ENCODE measurements around the gene MAGI2. TPM values are rescaled to one million over a fixed set of nuclear protein-coding genes. Genes with fewer than 3 reads are reported as not detected.

Gene MAGI2
- total RNA-seq, 1 experiment from 2014 or later, result 0.22 TPM

DNA sequence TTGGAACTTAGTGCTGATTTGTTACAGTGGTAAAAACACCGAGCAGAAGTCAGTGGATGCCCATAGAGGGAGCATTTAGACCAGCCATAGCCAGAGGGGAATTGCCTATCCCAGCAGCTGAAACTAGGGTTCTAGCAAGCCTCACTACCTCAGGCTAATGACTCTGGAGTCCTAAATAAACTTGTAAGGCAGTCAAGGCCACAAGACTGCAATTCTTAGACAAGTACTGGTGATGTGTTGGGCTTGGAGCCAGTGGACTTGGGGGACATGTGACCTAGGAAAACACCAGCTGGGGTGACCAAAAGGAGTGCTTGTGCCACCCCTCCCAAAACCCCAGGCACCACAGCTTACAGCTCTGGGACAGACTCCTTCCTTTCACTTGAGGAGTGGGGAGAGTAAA is 209.0 kb downstream of the MAGI2 start:
- no peak overlapping the region for H2AFZ ChIP-seq (ENCODE audit: low read depth, low read length, poor library complexity, severe bottlenecking)
- RAD21 ChIA-PET (ENCODE audit: low non-redundant PET in 1 of 2, low total read pairs in 2 of 2, uncharacterized antibody in 2 of 2, unreplicated experiment in 2 of 2), result no interaction called here
- H3K4me1 ChIP-seq (ENCODE audit: control insufficient read depth in 1 of 2, insufficient read depth in 2 of 2, low read length in 2 of 2), result no peaks in the 10 kb centered on the region
- H3K27me3 ChIP-seq (ENCODE audit: insufficient read depth, low read length), result no peaks in the 10 kb centered on the region
- CTCF ChIA-PET, result no interaction called here
- H3K27ac ChIP-seq (ENCODE audit: low read depth, low read length), result no peak overlapping the region
- no peak overlapping the region for H3K4me3 ChIP-seq (replicated peaks in 1 of 2; ENCODE audit: low read depth in 1 of 2, low read length in 2 of 2)
- POLR2A ChIA-PET, result no interaction called here
- no peaks in the 10 kb centered on the region for H3K9me2 ChIP-seq (ENCODE audit: insufficient read depth)
- no peaks in the 10 kb centered on the region for H3K79me2 ChIP-seq (ENCODE audit: insufficient read depth, low read length)
- no peaks in the 10 kb centered on the region for H3K36me3 ChIP-seq (ENCODE audit: control insufficient read depth in 1 of 2, insufficient read depth in 2 of 2, low read length in 2 of 2)
- TF ChIP-seq RAD21 (IDR thresholded peaks at IDR 0.05; ENCODE audit: low read depth) (no peak), SP1 (IDR thresholded peaks at IDR 0.05; ENCODE audit: low read depth) (no peak), TCF7L2 (IDR thresholded peaks at IDR 0.05; ENCODE audit: borderline replicate concordance, extremely low read depth, insufficient read depth, insufficient read length) (no peak), JUND (IDR thresholded peaks at IDR 0.05) (no peak), CEBPB (IDR thresholded peaks at IDR 0.05; ENCODE audit: low read depth) (no peak), CBX3 (IDR thresholded peaks at IDR 0.05; ENCODE audit: low read depth) (no peak), POLR2AphosphoS5 (IDR thresholded peaks at IDR 0.05; ENCODE audit: low read depth, low read length) (no peak), ZNF274 (IDR thresholded peaks at IDR 0.05; ENCODE audit: low read depth, low read length) (no peak), EGR1 (IDR thresholded peaks at IDR 0.05; ENCODE audit: low read depth) (no peak), SRF (IDR thresholded peaks at IDR 0.05; ENCODE audit: low read depth) (no peak), FOSL1 (IDR thresholded peaks at IDR 0.05; ENCODE audit: low read depth) (no peak), EZH2phosphoT487 (IDR thresholded peaks at IDR 0.05; ENCODE audit: borderline replicate concordance) (no peak)
- TF ChIP-seq, protein P1, sequence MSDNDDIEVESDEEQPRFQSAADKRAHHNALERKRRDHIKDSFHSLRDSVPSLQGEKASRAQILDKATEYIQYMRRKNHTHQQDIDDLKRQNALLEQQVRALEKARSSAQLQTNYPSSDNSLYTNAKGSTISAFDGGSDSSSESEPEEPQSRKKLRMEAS (IDR thresholded peaks at IDR 0.05), result no peak
- TF ChIP-seq, protein P2, sequence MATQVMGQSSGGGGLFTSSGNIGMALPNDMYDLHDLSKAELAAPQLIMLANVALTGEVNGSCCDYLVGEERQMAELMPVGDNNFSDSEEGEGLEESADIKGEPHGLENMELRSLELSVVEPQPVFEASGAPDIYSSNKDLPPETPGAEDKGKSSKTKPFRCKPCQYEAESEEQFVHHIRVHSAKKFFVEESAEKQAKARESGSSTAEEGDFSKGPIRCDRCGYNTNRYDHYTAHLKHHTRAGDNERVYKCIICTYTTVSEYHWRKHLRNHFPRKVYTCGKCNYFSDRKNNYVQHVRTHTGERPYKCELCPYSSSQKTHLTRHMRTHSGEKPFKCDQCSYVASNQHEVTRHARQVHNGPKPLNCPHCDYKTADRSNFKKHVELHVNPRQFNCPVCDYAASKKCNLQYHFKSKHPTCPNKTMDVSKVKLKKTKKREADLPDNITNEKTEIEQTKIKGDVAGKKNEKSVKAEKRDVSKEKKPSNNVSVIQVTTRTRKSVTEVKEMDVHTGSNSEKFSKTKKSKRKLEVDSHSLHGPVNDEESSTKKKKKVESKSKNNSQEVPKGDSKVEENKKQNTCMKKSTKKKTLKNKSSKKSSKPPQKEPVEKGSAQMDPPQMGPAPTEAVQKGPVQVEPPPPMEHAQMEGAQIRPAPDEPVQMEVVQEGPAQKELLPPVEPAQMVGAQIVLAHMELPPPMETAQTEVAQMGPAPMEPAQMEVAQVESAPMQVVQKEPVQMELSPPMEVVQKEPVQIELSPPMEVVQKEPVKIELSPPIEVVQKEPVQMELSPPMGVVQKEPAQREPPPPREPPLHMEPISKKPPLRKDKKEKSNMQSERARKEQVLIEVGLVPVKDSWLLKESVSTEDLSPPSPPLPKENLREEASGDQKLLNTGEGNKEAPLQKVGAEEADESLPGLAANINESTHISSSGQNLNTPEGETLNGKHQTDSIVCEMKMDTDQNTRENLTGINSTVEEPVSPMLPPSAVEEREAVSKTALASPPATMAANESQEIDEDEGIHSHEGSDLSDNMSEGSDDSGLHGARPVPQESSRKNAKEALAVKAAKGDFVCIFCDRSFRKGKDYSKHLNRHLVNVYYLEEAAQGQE (IDR thresholded peaks at IDR 0.05; ENCODE audit: low read depth), result no peak
- TF ChIP-seq, protein P3, sequence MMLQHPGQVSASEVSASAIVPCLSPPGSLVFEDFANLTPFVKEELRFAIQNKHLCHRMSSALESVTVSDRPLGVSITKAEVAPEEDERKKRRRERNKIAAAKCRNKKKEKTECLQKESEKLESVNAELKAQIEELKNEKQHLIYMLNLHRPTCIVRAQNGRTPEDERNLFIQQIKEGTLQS (IDR thresholded peaks at IDR 0.05), result no peak
- TF ChIP-seq, protein P4, sequence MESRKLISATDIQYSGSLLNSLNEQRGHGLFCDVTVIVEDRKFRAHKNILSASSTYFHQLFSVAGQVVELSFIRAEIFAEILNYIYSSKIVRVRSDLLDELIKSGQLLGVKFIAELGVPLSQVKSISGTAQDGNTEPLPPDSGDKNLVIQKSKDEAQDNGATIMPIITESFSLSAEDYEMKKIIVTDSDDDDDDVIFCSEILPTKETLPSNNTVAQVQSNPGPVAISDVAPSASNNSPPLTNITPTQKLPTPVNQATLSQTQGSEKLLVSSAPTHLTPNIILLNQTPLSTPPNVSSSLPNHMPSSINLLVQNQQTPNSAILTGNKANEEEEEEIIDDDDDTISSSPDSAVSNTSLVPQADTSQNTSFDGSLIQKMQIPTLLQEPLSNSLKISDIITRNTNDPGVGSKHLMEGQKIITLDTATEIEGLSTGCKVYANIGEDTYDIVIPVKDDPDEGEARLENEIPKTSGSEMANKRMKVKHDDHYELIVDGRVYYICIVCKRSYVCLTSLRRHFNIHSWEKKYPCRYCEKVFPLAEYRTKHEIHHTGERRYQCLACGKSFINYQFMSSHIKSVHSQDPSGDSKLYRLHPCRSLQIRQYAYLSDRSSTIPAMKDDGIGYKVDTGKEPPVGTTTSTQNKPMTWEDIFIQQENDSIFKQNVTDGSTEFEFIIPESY (IDR thresholded peaks at IDR 0.05; ENCODE audit: extremely low read depth, insufficient replicate concordance, low read length), result no peak
- H4K20me1 ChIP-seq (ENCODE audit: insufficient read depth), result no peaks in the 10 kb centered on the region
- BruUV-seq (replicated peaks), result no TSS peak
- H3K4me2 ChIP-seq (ENCODE audit: low read length), result no peak overlapping the region
- intact Hi-C loops (cut with micrococcal nuclease), result no loop called here
- ATAC-seq (no peak), DNase-seq (ENCODE audit: low read depth, low spot score) (no peak)
- no peak overlapping the region for H3K9ac ChIP-seq (ENCODE audit: low read length)
- H3K9me3 ChIP-seq (ENCODE audit: control insufficient read depth in 1 of 2, insufficient read depth in 1 of 2, low read depth in 1 of 2, low read length in 2 of 2), result no peaks in the 10 kb centered on the region
